ENCODE measurements around the gene LPIN2.
"Not testable (repeated sequence)": the region's sequence is repeated elsewhere in the genome, so short reads cannot be mapped to it uniquely, and the experiment has no call there.

LPIN2 gene

GRCh38 chr18:3025544-3025943 lies 12.6 kb upstream of the LPIN2 start:
- H3K27ac ChIP-seq: no peak overlapping the region
- no peak for TF ChIP-seq CTCF (conservative IDR thresholded peaks at IDR 0.05)
- no peak for TF ChIP-seq ZFX (IDR thresholded peaks at IDR 0.05)

GRCh38 chr18:3023603-3024002 lies 10.7 kb upstream of the LPIN2 start:
- H3K27ac ChIP-seq: not testable (repeated sequence)

GRCh38 chr18:3016585-3017297 lies 3.8 kb upstream of the LPIN2 start:
- TF ChIP-seq CTCF (conservative IDR thresholded peaks at IDR 0.05) (no peak), ZFX (IDR thresholded peaks at IDR 0.05) (no peak)
- H3K27ac ChIP-seq: no peak overlapping the region

GRCh38 chr18:3015851-3016250 lies 2.9 kb upstream of the LPIN2 start:
- no peak overlapping the region for H3K27ac ChIP-seq
- no peak for TF ChIP-seq CTCF (conservative IDR thresholded peaks at IDR 0.05)
- TF ChIP-seq ZFX (IDR thresholded peaks at IDR 0.05): no peak

- TF ChIP-seq CTCF (conservative IDR thresholded peaks at IDR 0.05): no peak
- TF ChIP-seq ZFX (IDR thresholded peaks at IDR 0.05): no peak
These were observed 2.3 kb upstream of the LPIN2 start for GRCh38 chr18:3015204-3015592.

GRCh38 chr18:3014503-3015203 lies 1.7 kb upstream of the LPIN2 start:
- H3K27ac ChIP-seq: no peak overlapping the region
- no peak for TF ChIP-seq ZFX (IDR thresholded peaks at IDR 0.05)
- TF ChIP-seq CTCF (conservative IDR thresholded peaks at IDR 0.05): no peak

More at GRCh38 chr18:3015204-3015592, 2.3 kb upstream of the LPIN2 start:
- no peak overlapping the region for H3K27ac ChIP-seq

GRCh38 chr18:3012136-3013023 lies 564 bp downstream of the LPIN2 start:
- TF ChIP-seq CTCF (conservative IDR thresholded peaks at IDR 0.05) (no peak), ZFX (IDR thresholded peaks at IDR 0.05) (peak; percentile 76)
- peak overlapping the region; percentile 89 for H3K27ac ChIP-seq

Measured in C4-2B (cell line).